IMR-90 (cell line): ENCODE results near the gene MEF2D. TPM values are rescaled to one million over a fixed set of nuclear protein-coding genes. Genes with fewer than 3 reads are reported as not detected.
A peak's percentile ranks its signal among the peaks of the same experiment; 100 is the strongest.

ENCODE experiments used
- ATAC-seq: fragments of 200-7000 bp; cut with Tn5 transposase; 2 replicates; pipeline ENCODE4 v1.9.1; 2020; ENCODE audit warnings: low read depth, mild to moderate bottlenecking, moderate library complexity
- BruUV-seq: library from RNA; stranded (reverse); fragments of 400-500 nt; replicated peaks from 2 replicates; lab custom pipeline; 2021; lab: Mats Ljungman, UMichigan
- CTCF ChIA-PET: fragments of 300-600 bp; formaldehyde crosslinking; extraction: SDS; loops from one replicate; lab custom pipeline; 2021; ENCODE audit warnings: antibody characterized with exemption; lab: Yijun Ruan, JAX
- POLR2A ChIA-PET: fragments of 300-600 bp; sonication (Branson Sonifier 250); formaldehyde crosslinking; loops from one replicate; lab custom pipeline; 2022; ENCODE audit warnings: antibody characterized with exemption; ENCODE audit not compliant: unreplicated experiment; lab: Charles Lee
- DNase-seq: peaks from one replicate; pipeline ENCODE4 v3.0.0; 2013
- H2AFZ ChIP-seq: replicated peaks from 2 replicates; pipeline ENCODE3; 2013; ENCODE audit warnings: low read length, mild to moderate bottlenecking; ENCODE audit not compliant: poor library complexity
- H2AK5ac ChIP-seq: 2 replicates; pipeline ENCODE4 v1.6.1; 2013; ENCODE audit warnings: low read depth, low read length, inconsistent platforms
- H2AK9ac ChIP-seq: replicated peaks from 2 replicates; pipeline ENCODE3; 2013; ENCODE audit warnings: mild to moderate bottlenecking, low read depth, low read length, moderate library complexity; ENCODE audit not compliant: poor library complexity
- H2BK120ac ChIP-seq: 2 replicates; pipeline ENCODE4 v1.6.1; 2013; ENCODE audit warnings: low read depth, low read length, inconsistent platforms
- H2BK15ac ChIP-seq: 3 replicates; pipeline ENCODE4 v1.6.1; 2013; ENCODE audit warnings: low read depth, low read length, inconsistent platforms
- H2BK20ac ChIP-seq: 2 replicates; pipeline ENCODE4 v1.6.1; 2013; ENCODE audit warnings: low read depth, mild to moderate bottlenecking, inconsistent platforms, low read length, moderate library complexity
- H2BK5ac ChIP-seq: 2 replicates; pipeline ENCODE4 v1.6.1; 2013; ENCODE audit warnings: mild to moderate bottlenecking, low read depth, low read length, inconsistent platforms; ENCODE audit not compliant: poor library complexity, severe bottlenecking
- H3K14ac ChIP-seq: replicated peaks from 2 replicates; pipeline ENCODE4 v1.6.1; 2013; ENCODE audit warnings: low read depth, low read length, inconsistent platforms
- H3K18ac ChIP-seq: 2 replicates; pipeline ENCODE4 v1.6.1; 2013; ENCODE audit warnings: low read depth, low read length, control low read depth
- H3K23ac ChIP-seq: 2 replicates; pipeline ENCODE4 v1.6.1; 2013; ENCODE audit warnings: low read depth, low read length, inconsistent platforms
- H3K27ac ChIP-seq: 2 replicates; pipeline ENCODE4 v1.5.1; 2013; ENCODE audit warnings: mild to moderate bottlenecking, control low read depth, low read length; ENCODE audit not compliant: insufficient read depth
- H3K27me3 ChIP-seq: 2 replicates; pipeline ENCODE4 v1.6.1; 2013; ENCODE audit warnings: low read length; ENCODE audit not compliant: control insufficient read depth, insufficient read depth
- H3K36me3 ChIP-seq: 2 replicates; pipeline ENCODE4 v1.6.1; 2013; ENCODE audit warnings: low read length, mixed read lengths; ENCODE audit not compliant: control insufficient read depth, insufficient read depth
- H3K4ac ChIP-seq: 2 replicates; pipeline ENCODE4 v1.6.1; 2013; ENCODE audit warnings: low read depth, low read length, inconsistent platforms
- H3K4me1 ChIP-seq: 2 replicates; pipeline ENCODE4 v1.6.1; 2013; ENCODE audit warnings: low read length, mixed read lengths; ENCODE audit not compliant: control insufficient read depth, insufficient read depth
- H3K4me2 ChIP-seq: 2 replicates; pipeline ENCODE4 v1.6.1; 2013; ENCODE audit warnings: low read depth, mild to moderate bottlenecking, control low read depth, low read length, moderate library complexity
- H3K4me3 ChIP-seq: 2 replicates; pipeline ENCODE4 v1.5.1; 2013; ENCODE audit warnings: low read depth, mild to moderate bottlenecking, control low read depth, low read length, moderate library complexity; ENCODE audit not compliant: insufficient read depth
- H3K56ac ChIP-seq: 2 replicates; pipeline ENCODE4 v1.6.1; 2013; ENCODE audit warnings: low read length, inconsistent platforms; ENCODE audit not compliant: insufficient read depth; ENCODE audit errors: extremely low read depth
- H3K79me1 ChIP-seq, 2 experiments: 2 replicates each; pipeline ENCODE4 v1.6.1; 2013; ENCODE audit warnings: low read length in 2 of 2, inconsistent platforms in 1 of 2, low read depth in 1 of 2
- H3K9ac ChIP-seq: 2 replicates; pipeline ENCODE4 v1.6.1; 2013; ENCODE audit warnings: low read depth, low read length, control low read depth
- H3K9me1 ChIP-seq: 2 replicates; pipeline ENCODE4 v1.6.1; 2013; ENCODE audit warnings: low read length, inconsistent platforms; ENCODE audit not compliant: insufficient read depth
- H3K9me3 ChIP-seq: 2 replicates; pipeline ENCODE4 v1.6.1; 2013; ENCODE audit warnings: low read length; ENCODE audit not compliant: control insufficient read depth, insufficient read depth
- H4K20me1 ChIP-seq: 2 replicates; pipeline ENCODE4 v1.6.1; 2013; ENCODE audit warnings: low read length, inconsistent platforms; ENCODE audit not compliant: insufficient read depth
- H4K5ac ChIP-seq: 2 replicates; pipeline ENCODE4 v1.6.1; 2013; ENCODE audit warnings: mild to moderate bottlenecking, low read depth, low read length, control low read depth
- H4K8ac ChIP-seq, 2 experiments: 2 replicates each; pipeline ENCODE4 v1.6.1; 2013; ENCODE audit warnings: low read depth in 2 of 2, low read length in 2 of 2, control low read depth in 1 of 2, inconsistent platforms in 1 of 2
- H4K91ac ChIP-seq: 2 replicates; pipeline ENCODE4 v1.6.1; 2013; ENCODE audit warnings: low read depth, low read length, inconsistent platforms; ENCODE audit not compliant: insufficient read depth
- BHLHE40 ChIP-seq: fragments of 150-350 bp; IDR thresholded peaks from 2 replicates; pipeline ENCODE4 v1.6.1; 2016; ENCODE audit warnings: mild to moderate bottlenecking, low read depth, low read length
- NFE2L2 ChIP-seq: fragments of 150-350 bp; IDR thresholded peaks from 2 replicates; pipeline ENCODE4 v1.6.1; 2016; ENCODE audit warnings: low read depth, mild to moderate bottlenecking, low read length
- RAD21 ChIP-seq: IDR thresholded peaks from 2 replicates; pipeline ENCODE4 v1.6.1; 2012; ENCODE audit warnings: low read length, improper control_type of control experiment
- WGBS, 2 experiments: methylation state at CpG; one replicate each; pipeline versions ENCODE4 v1.1.5 to v1.1.7; 2013; ENCODE audit warnings: missing lambda C conversion rate in 2 of 2; ENCODE audit not compliant: insufficient read length in 1 of 2; ENCODE audit errors: extremely low coverage in 2 of 2; 5-methylcytosine and 5-hydroxymethylcytosine counted together
- dilution Hi-C: fragments of 300-500 bp; cut with HindIII; formaldehyde crosslinking; loops from one replicate; pipeline ENCODE4 v1.14.3; 2018; ENCODE audit warnings: low sequenced_read_pairs; ENCODE audit not compliant: unreplicated experiment
- in situ Hi-C: fragments of 300-500 bp; cut with MboI; formaldehyde crosslinking; loops from 3 replicates; pipeline ENCODE4 v1.14.3; 2019; ENCODE audit warnings: low sequenced_read_pairs, inconsistent platforms, mixed read lengths
- intact Hi-C: fragments of 100-400 bp; cut with micrococcal nuclease; formaldehyde crosslinking; loops from 2 replicates; pipeline ENCODE4 v1.10.0; 2022
- polyA plus RNA-seq, 3 experiments: library from polyadenylated mRNA; depleted of rRNA; stranded (reverse); fragments of >200 nt; gene quantifications; 2 replicates each; pipeline ENCODE4 v1.2.3, GENCODE V29; 2012; ENCODE audit warnings: low replicate concordance in 1 of 3
- total RNA-seq: library from RNA; depleted of rRNA; stranded (reverse); fragments of >200 nt; gene quantifications from 2 replicates; pipeline ENCODE4 v1.2.3, GENCODE V29; 2012

The MEF2D gene
- total and polyA plus RNA-seq, 2 of the 4 experiments (the other 2 are of a cell fraction), result 2.9 to 20.0 TPM

GRCh38 chr1:156495401-156496140 lies 5.0 kb downstream of the MEF2D start:
- Histone ChIP-seq H2BK15ac (no peak overlapping the region), H3K9me3 (no peaks in the 10 kb centered on the region), H3K14ac (no peak overlapping the region), H2AK9ac (peak overlapping the region; percentile 31), H3K4me1 (peaks cover 55% of the 10 kb centered on the region), H3K9ac (no peak overlapping the region), H4K5ac (no peak overlapping the region), H4K91ac (no peak overlapping the region), H3K79me1 (peaks cover 5 to 84% of the 10 kb centered on the region in 2 experiments; a peak in 2 of 4 replicates), H3K4me3 (no peak overlapping the region), H4K20me1 (peaks cover 99% of the 10 kb centered on the region), H3K36me3 (peaks cover 5% of the 10 kb centered on the region; the same call in 1 of the 2 replicates), H2BK20ac (no peak overlapping the region), H3K56ac (no peak overlapping the region), H3K23ac (no peak overlapping the region), H3K18ac (no peak overlapping the region), H3K9me1 (peaks cover 61% of the 10 kb centered on the region), H4K8ac (no peak overlapping the region), H2BK5ac (no peak overlapping the region), H3K4ac (no peak overlapping the region), H2AK5ac (peak overlapping the region; percentile 29), H2AFZ (no peak overlapping the region), H3K4me2 (no peak overlapping the region), H2BK120ac (no peak overlapping the region), H3K27ac (no peak overlapping the region), H3K27me3 (no peaks in the 10 kb centered on the region)
- TF ChIP-seq NFE2L2 (no peak), RAD21 (no peak), BHLHE40 (no peak)
- no CpG with 5 or more reads among the region's 9 CpGs for WGBS, 2 experiments
- DNase-seq, result no peak
- no TSS peak for BruUV-seq
- ATAC-seq, result no peak
- in situ Hi-C loops (no loop called here), dilution Hi-C loops (no loop called here), intact Hi-C loops (no loop called here)
- CTCF ChIA-PET, result interaction anchor here (1.3 to 1.9 kb wide), 2 partner anchors 9 to 15 kb away, joined by 3 to 6 read pairs; no protein-coding TSS in a partner anchor
- POLR2A ChIA-PET, result no interaction called here
